WTC11 (cell line): ENCODE measurements around the gene TMEM134. TPM values are rescaled to one million over a fixed set of nuclear protein-coding genes. Genes with fewer than 3 reads are reported as not detected.
A peak's percentile ranks its signal among the peaks of the same experiment; 100 is the strongest.

Experiments used
- AFF4 ChIP-seq: sonication (generic); formaldehyde crosslinking; IDR thresholded peaks from 2 replicates; pipeline ENCODE4 v1.8.1; 2023; ENCODE audit warnings: mild to moderate bottlenecking, missing genetic modification reagents, borderline replicate concordance
- AR ChIP-seq: fragments of 250-450 bp; sonication (Bioruptor Pico); IDR thresholded peaks from 2 replicates; pipeline ENCODE4 v1.9.0; 2021; ENCODE audit warnings: mild to moderate bottlenecking
- CREB1 ChIP-seq: sonication (generic); formaldehyde crosslinking; IDR thresholded peaks from 2 replicates; pipeline ENCODE4 v1.8.0; 2023; ENCODE audit warnings: mild to moderate bottlenecking, missing genetic modification reagents
- E2F1 ChIP-seq: sonication (generic); formaldehyde crosslinking; IDR thresholded peaks from 2 replicates; pipeline ENCODE4 v1.8.0; 2022; ENCODE audit warnings: mild to moderate bottlenecking, missing genetic modification reagents
- ERG ChIP-seq: fragments of 250-450 bp; sonication (Bioruptor Pico); IDR thresholded peaks from 2 replicates; pipeline ENCODE4 v1.8.0; 2021; ENCODE audit warnings: mild to moderate bottlenecking
- FOXK1 ChIP-seq: sonication (generic); formaldehyde crosslinking; IDR thresholded peaks from 2 replicates; pipeline ENCODE4 v1.8.0; 2022; ENCODE audit warnings: mild to moderate bottlenecking, moderate library complexity, missing genetic modification reagents
- GRHL2 ChIP-seq: fragments of 250-450 bp; sonication (Bioruptor Pico); IDR thresholded peaks from 2 replicates; pipeline ENCODE4 v1.8.0; 2022; ENCODE audit warnings: mild to moderate bottlenecking, moderate library complexity; ENCODE audit not compliant: insufficient replicate concordance, severe bottlenecking
- HMGA2 ChIP-seq: fragments of 250-450 bp; sonication (Bioruptor Pico); IDR thresholded peaks from 2 replicates; pipeline ENCODE4 v1.4.0; 2021; ENCODE audit warnings: mild to moderate bottlenecking, moderate library complexity
- JUN ChIP-seq: sonication (generic); formaldehyde crosslinking; IDR thresholded peaks from 2 replicates; pipeline ENCODE4 v1.8.0; 2023; ENCODE audit warnings: mild to moderate bottlenecking, missing genetic modification reagents
- MLX ChIP-seq: sonication (generic); formaldehyde crosslinking; IDR thresholded peaks from 2 replicates; pipeline ENCODE4 v1.8.1; 2023; ENCODE audit warnings: mild to moderate bottlenecking, missing genetic modification reagents, moderate library complexity
- MXD4 ChIP-seq: fragments of 250-450 bp; sonication (Bioruptor Pico); IDR thresholded peaks from 2 replicates; pipeline ENCODE4 v1.8.0; 2021; ENCODE audit warnings: mild to moderate bottlenecking, moderate library complexity, borderline replicate concordance
- NR3C1 ChIP-seq: sonication (generic); formaldehyde crosslinking; conservative IDR thresholded peaks from 2 replicates; pipeline ENCODE4 v1.8.1; 2023; ENCODE audit warnings: low read depth, mild to moderate bottlenecking, missing genetic modification reagents
- SMAD3 ChIP-seq: sonication (generic); formaldehyde crosslinking; IDR thresholded peaks from 2 replicates; pipeline ENCODE4 v1.8.0; 2022; ENCODE audit warnings: missing genetic modification reagents, mild to moderate bottlenecking, borderline replicate concordance
- SMAD4 ChIP-seq: sonication (generic); formaldehyde crosslinking; IDR thresholded peaks from 2 replicates; pipeline ENCODE4 v1.8.0; 2022; ENCODE audit warnings: mild to moderate bottlenecking, missing genetic modification reagents
- SP1 ChIP-seq: sonication (generic); formaldehyde crosslinking; conservative IDR thresholded peaks from 2 replicates; pipeline ENCODE4 v1.8.1; 2022; ENCODE audit warnings: missing genetic modification reagents
- TCF7 ChIP-seq: sonication (generic); formaldehyde crosslinking; IDR thresholded peaks from 2 replicates; pipeline ENCODE4 v1.8.0; 2022; ENCODE audit warnings: mild to moderate bottlenecking, low read depth, missing genetic modification reagents, moderate library complexity
- USF1 ChIP-seq: sonication (generic); formaldehyde crosslinking; IDR thresholded peaks from 2 replicates; pipeline ENCODE4 v1.8.0; 2022; ENCODE audit warnings: mild to moderate bottlenecking, missing genetic modification reagents
- ZNF138 ChIP-seq: sonication (generic); formaldehyde crosslinking; conservative IDR thresholded peaks from 2 replicates; pipeline ENCODE4 v1.8.1; 2022; ENCODE audit warnings: mild to moderate bottlenecking, moderate library complexity, missing genetic modification reagents
- ZNF263 ChIP-seq: sonication (generic); formaldehyde crosslinking; IDR thresholded peaks from 2 replicates; pipeline ENCODE4 v1.8.1; 2022; ENCODE audit warnings: low read depth, mild to moderate bottlenecking, moderate library complexity, missing genetic modification reagents
- ZNF317 ChIP-seq: sonication (generic); formaldehyde crosslinking; IDR thresholded peaks from 2 replicates; pipeline ENCODE4 v1.8.1; 2023; ENCODE audit warnings: low read depth, mild to moderate bottlenecking, moderate library complexity, missing genetic modification reagents, borderline replicate concordance
- ZNF396 ChIP-seq: fragments of 250-450 bp; sonication (Bioruptor Pico); IDR thresholded peaks from 2 replicates; pipeline ENCODE4 v1.8.0; 2021; ENCODE audit warnings: mild to moderate bottlenecking, moderate library complexity, borderline replicate concordance
- ZNF416 ChIP-seq: fragments of 250-450 bp; sonication (Bioruptor Pico); IDR thresholded peaks from 2 replicates; pipeline ENCODE4 v1.9.0; 2021; ENCODE audit warnings: mild to moderate bottlenecking, inconsistent platforms
- ZNF425 ChIP-seq: fragments of 250-450 bp; sonication (Bioruptor Pico); conservative IDR thresholded peaks from 2 replicates; pipeline ENCODE4 v1.9.0; 2021; ENCODE audit warnings: mild to moderate bottlenecking
- ZNF512 ChIP-seq: sonication (generic); formaldehyde crosslinking; IDR thresholded peaks from 2 replicates; pipeline ENCODE4 v1.8.1; 2022; ENCODE audit warnings: missing genetic modification reagents, borderline replicate concordance
- total RNA-seq: library from RNA; stranded (reverse); gene quantifications from 3 replicates; pipeline ENCODE4 v1.2.3, GENCODE V29; 2021

Gene TMEM134
- total RNA-seq, 1 experiment from 2014 or later: 55.6 TPM

- TF ChIP-seq GRHL2 (CRISPR knock-in tag) (no peak), USF1 (peak; percentile 48), FOXK1 (CRISPR knock-in tag) (no peak; the same call in 1 of the 2 replicates), ZNF416 (CRISPR knock-in tag) (no peak), ZNF396 (CRISPR knock-in tag) (no peak), ZNF317 (CRISPR knock-in tag) (no peak), SP1 (CRISPR knock-in tag) (peak; percentile 100), AR (no peak), SMAD3 (CRISPR knock-in tag) (no peak), AFF4 (no peak), MLX (CRISPR knock-in tag) (no peak), TCF7 (no peak), ZNF425 (no peak), ZNF512 (no peak), ERG (CRISPR knock-in tag) (no peak), HMGA2 (CRISPR knock-in tag) (no peak), SMAD4 (CRISPR knock-in tag) (no peak), E2F1 (CRISPR knock-in tag) (no peak), ZNF263 (0 out of 2 replicates have a peak, but pooled peaks have one; percentile 21), MXD4 (CRISPR knock-in tag) (no peak), CREB1 (CRISPR knock-in tag) (no peak), NR3C1 (0 out of 2 replicates have a peak, but pooled peaks have one; percentile 85), JUN (CRISPR knock-in tag) (no peak), ZNF138 (CRISPR knock-in tag) (no peak)
These were observed at the start of gene TMEM134 (continued) for GRCh38 chr11:67468759-67469507.
